ENCODE results near the gene TRIO.

GRCh38 chr5:14155739-14156138 is 12.6 kb downstream of the TRIO start:
- no peak for TF ChIP-seq TAF1 (IDR thresholded peaks at IDR 0.05; ENCODE audit: borderline replicate concordance, insufficient read depth, low read length)
- TF ChIP-seq POLR2AphosphoS5 (IDR thresholded peaks at IDR 0.05; ENCODE audit: low read depth, low read length), result no peak
- no peak for TF ChIP-seq REST (IDR thresholded peaks at IDR 0.05; ENCODE audit: insufficient read depth in 1 of 2, low read depth in 2 of 2, low read length in 2 of 2)
- TF ChIP-seq SIN3A (IDR thresholded peaks at IDR 0.05; ENCODE audit: borderline replicate concordance, insufficient read depth, low read length), result no peak

Data from PFSK-1 (cell line).